Muscle of back (tissue), 11 donors: Measurements from ENCODE around the gene NOX5. TPM values are rescaled to one million over a fixed set of nuclear protein-coding genes. Genes with fewer than 3 reads are reported as not detected.

ENCODE experiments used
- DNase-seq, 3 donors: peaks; one replicate each; pipeline versions ENCODE4 v3.0.0 to v3.0.0-alpha.2; 2013
- polyA plus RNA-seq, 10 donors: library from polyadenylated mRNA; unstranded; fragments of 120-200 nt; gene quantifications; one replicate each; pipeline ENCODE4 v1.2.1, GENCODE V29; 2013; ENCODE audit not compliant: insufficient read length in 10 of 10

Gene NOX5
- polyA plus RNA-seq, 10 donors = 0.11 to 0.52 (median 0.24) TPM

- no peak for DNase-seq
Measured at GRCh38 chr15:69021895-69022294, 7.4 kb downstream of the NOX5 start.

GRCh38 chr15:69025320-69025719, 10.8 kb downstream of the NOX5 start:
- DNase-seq = no peak

- DNase-seq = no peak
Measured at GRCh38 chr15:69026355-69026754, 11.9 kb downstream of the NOX5 start.

- DNase-seq = no peak
Measured at GRCh38 chr15:69027976-69028518, 13.6 kb downstream of the NOX5 start.

- peak; percentile 13 to 63 (median 44) for DNase-seq
Measured at GRCh38 chr15:69031013-69032001, 16.8 kb downstream of the NOX5 start.

GRCh38 chr15:69032031-69032430, 17.5 kb downstream of the NOX5 start:
- DNase-seq = no peak

GRCh38 chr15:69032703-69033373, 18.3 kb downstream of the NOX5 start:
- DNase-seq = no peak

GRCh38 chr15:69034352-69034751, 19.9 kb downstream of the NOX5 start:
- DNase-seq = peak in 1 of 3 donors; percentile 66

- DNase-seq = no peak
Measured at GRCh38 chr15:69035205-69035917, 20.9 kb downstream of the NOX5 start.

- no peak for DNase-seq
Measured at GRCh38 chr15:69035918-69036258, 21.4 kb downstream of the NOX5 start.

GRCh38 chr15:69036826-69037225, 22.3 kb downstream of the NOX5 start:
- DNase-seq = no peak

- DNase-seq = no peak
Measured at GRCh38 chr15:69037482-69037881, 23.0 kb downstream of the NOX5 start.

GRCh38 chr15:69037977-69038376, 23.5 kb downstream of the NOX5 start:
- DNase-seq = no peak

- DNase-seq = no peak
Measured at GRCh38 chr15:69038508-69038907, 24.0 kb downstream of the NOX5 start.

- no peak for DNase-seq
Measured at GRCh38 chr15:69039516-69040225, 25.2 kb downstream of the NOX5 start.

GRCh38 chr15:69042531-69042930, 28.0 kb downstream of the NOX5 start:
- no peak for DNase-seq

- no peak for DNase-seq
Measured at GRCh38 chr15:69045802-69046201, 31.3 kb downstream of the NOX5 start.

GRCh38 chr15:69046781-69047180, 32.3 kb downstream of the NOX5 start:
- no peak for DNase-seq

GRCh38 chr15:69049976-69050375, 35.5 kb downstream of the NOX5 start:
- DNase-seq = no peak

GRCh38 chr15:69055251-69055650, 40.8 kb downstream of the NOX5 start:
- no peak for DNase-seq

GRCh38 chr15:69056365-69056764, 41.9 kb downstream of the NOX5 start:
- DNase-seq = no peak
